ENCODE results near the gene KDM5C. TPM values are rescaled to one million over a fixed set of nuclear protein-coding genes. Genes with fewer than 3 reads are reported as not detected.

The KDM5C gene
- total RNA-seq, 2 donors from 2014 or later = 95.9 to 101 TPM

GRCh38 chrX:53257166-53257565 is 32.2 kb upstream of the KDM5C start:
- Histone ChIP-seq H3K27me3 (ENCODE audit: control insufficient read depth, insufficient read depth, low read length, poor library complexity, severe bottlenecking) (no peaks in the 10 kb centered on the region), H3K9ac (ENCODE audit: extremely low read depth, low read length, poor library complexity, severe bottlenecking) (no peak overlapping the region), H3K27ac (ENCODE audit: low read depth, low read length) (no peak overlapping the region), H3K4me3 (ENCODE audit: low read length) (no peak overlapping the region), H3K4me1 (ENCODE audit: control insufficient read depth, insufficient read depth, low read length) (no peaks in the 10 kb centered on the region), H3K9me3 (ENCODE audit: control insufficient read depth, low read length) (no peaks in the 10 kb centered on the region), H3K36me3 (ENCODE audit: control insufficient read depth, insufficient read depth, low read length) (no peaks in the 10 kb centered on the region)
- Mint-ChIP-seq H3K9me3 (peaks cover 74% of the 10 kb centered on the region), H3K4me3 (no peak overlapping the region), H3K4me1 (no peaks in the 10 kb centered on the region), H3K27ac (no peak overlapping the region), H3K27me3 (ENCODE audit: insufficient read depth) (no peaks in the 10 kb centered on the region), H3K36me3 (ENCODE audit: low read depth) (peaks cover 4% of the 10 kb centered on the region)
- 96 to 100% methylated on average over 1 to 12 of the region's 13 CpGs for WGBS, 2 experiments (ENCODE audit: insufficient coverage in 1 of 2, insufficient read length in 1 of 2)
- no peak for TF ChIP-seq CTCF (conservative IDR thresholded peaks at IDR 0.05)
- no peak for DNase-seq

GRCh38 chrX:53256446-53257041 is 31.5 kb upstream of the KDM5C start:
- H3K4me3 ChIP-seq (ENCODE audit: low read length) = no peak overlapping the region
- no peaks in the 10 kb centered on the region for H3K4me1 ChIP-seq (ENCODE audit: control insufficient read depth, insufficient read depth, low read length)
- no peak overlapping the region for H3K27ac ChIP-seq (ENCODE audit: low read depth, low read length)
- no peaks in the 10 kb centered on the region for H3K4me1 Mint-ChIP-seq
- no peaks in the 10 kb centered on the region for H3K27me3 Mint-ChIP-seq (ENCODE audit: insufficient read depth)
- H3K36me3 ChIP-seq (ENCODE audit: control insufficient read depth, insufficient read depth, low read length) = no peaks in the 10 kb centered on the region
- H3K36me3 Mint-ChIP-seq (ENCODE audit: low read depth) = peaks cover 4% of the 10 kb centered on the region
- no peak overlapping the region for H3K27ac Mint-ChIP-seq
- no peaks in the 10 kb centered on the region for H3K27me3 ChIP-seq (ENCODE audit: control insufficient read depth, insufficient read depth, low read length, poor library complexity, severe bottlenecking)
- peaks cover 72% of the 10 kb centered on the region for H3K9me3 Mint-ChIP-seq
- H3K4me3 Mint-ChIP-seq = no peak overlapping the region
- peak; percentile 77 for DNase-seq
- WGBS, 2 experiments (ENCODE audit: insufficient coverage in 1 of 2, insufficient read length in 1 of 2) = 66 to 80% methylated on average over 2 to 16 of the region's 17 CpGs
- no peak overlapping the region for H3K9ac ChIP-seq (ENCODE audit: extremely low read depth, low read length, poor library complexity, severe bottlenecking)
- no peak for TF ChIP-seq CTCF (conservative IDR thresholded peaks at IDR 0.05)
- no peaks in the 10 kb centered on the region for H3K9me3 ChIP-seq (ENCODE audit: control insufficient read depth, low read length)

GRCh38 chrX:53255738-53256191 is 30.8 kb upstream of the KDM5C start:
- Histone ChIP-seq H3K27ac (ENCODE audit: low read depth, low read length) (no peak overlapping the region), H3K4me1 (ENCODE audit: control insufficient read depth, insufficient read depth, low read length) (no peaks in the 10 kb centered on the region), H3K36me3 (ENCODE audit: control insufficient read depth, insufficient read depth, low read length) (no peaks in the 10 kb centered on the region), H3K9me3 (ENCODE audit: control insufficient read depth, low read length) (no peaks in the 10 kb centered on the region), H3K4me3 (ENCODE audit: low read length) (no peak overlapping the region), H3K27me3 (ENCODE audit: control insufficient read depth, insufficient read depth, low read length, poor library complexity, severe bottlenecking) (no peaks in the 10 kb centered on the region), H3K9ac (ENCODE audit: extremely low read depth, low read length, poor library complexity, severe bottlenecking) (no peak overlapping the region)
- H3K9me3 Mint-ChIP-seq = peaks cover 69% of the 10 kb centered on the region
- TF ChIP-seq CTCF (conservative IDR thresholded peaks at IDR 0.05) = no peak
- 89% methylated on average over 7 of the region's 9 CpGs; no CpG with 5 or more reads in 1 of the 2 experiments for WGBS, 2 experiments (ENCODE audit: insufficient coverage in 1 of 2, insufficient read length in 1 of 2)
- no peaks in the 10 kb centered on the region for H3K27me3 Mint-ChIP-seq (ENCODE audit: insufficient read depth)
- no peak overlapping the region for H3K4me3 Mint-ChIP-seq
- DNase-seq = no peak
- no peak overlapping the region for H3K27ac Mint-ChIP-seq
- H3K4me1 Mint-ChIP-seq = no peaks in the 10 kb centered on the region
- peaks cover 4% of the 10 kb centered on the region for H3K36me3 Mint-ChIP-seq (ENCODE audit: low read depth)
